ENCODE data around the gene GHR.
"Not testable (repeated sequence)": the region's sequence is repeated elsewhere in the genome, so short reads cannot be mapped to it uniquely, and the experiment has no call there.

GHR gene

GRCh38 chr5:42648915-42649314 lies 225.7 kb downstream of the GHR start:
- no peak for DNase-seq (ENCODE audit: low read depth)
- H3K4me3 ChIP-seq (ENCODE audit: low read depth, low read length), result no peak overlapping the region
- no peak for TF ChIP-seq MAX (IDR thresholded peaks at IDR 0.05; ENCODE audit: low read depth, low read length)
- no peak for TF ChIP-seq CTCF (IDR thresholded peaks at IDR 0.05; ENCODE audit: low read depth, low read length)
- no peak for TF ChIP-seq MYC (IDR thresholded peaks at IDR 0.05; ENCODE audit: low read depth, low read length)
- TF ChIP-seq POLR2A (IDR thresholded peaks at IDR 0.05; ENCODE audit: extremely low read depth, insufficient read length), result no peak

GRCh38 chr5:42650084-42650483 lies 226.8 kb downstream of the GHR start:
- no peak for TF ChIP-seq CTCF (IDR thresholded peaks at IDR 0.05; ENCODE audit: low read depth, low read length)
- no peak for TF ChIP-seq POLR2A (IDR thresholded peaks at IDR 0.05; ENCODE audit: extremely low read depth, insufficient read length)
- H3K4me3 ChIP-seq (ENCODE audit: low read depth, low read length), result no peak overlapping the region
- DNase-seq (ENCODE audit: low read depth), result no peak

- no peak for DNase-seq (ENCODE audit: low read depth)
- no peak for TF ChIP-seq CTCF (IDR thresholded peaks at IDR 0.05; ENCODE audit: low read depth, low read length)
- no peak for TF ChIP-seq MAX (IDR thresholded peaks at IDR 0.05; ENCODE audit: low read depth, low read length)
- TF ChIP-seq POLR2A (IDR thresholded peaks at IDR 0.05; ENCODE audit: extremely low read depth, insufficient read length), result no peak
- no peak overlapping the region for H3K4me3 ChIP-seq (ENCODE audit: low read depth, low read length)
Measured at GRCh38 chr5:42653705-42654104, 230.5 kb downstream of the GHR start.

GRCh38 chr5:42654645-42655044 lies 231.4 kb downstream of the GHR start:
- TF ChIP-seq CTCF (IDR thresholded peaks at IDR 0.05; ENCODE audit: low read depth, low read length), result no peak
- TF ChIP-seq MYC (IDR thresholded peaks at IDR 0.05; ENCODE audit: low read depth, low read length), result no peak
- TF ChIP-seq MAX (IDR thresholded peaks at IDR 0.05; ENCODE audit: low read depth, low read length), result no peak
- no peak for TF ChIP-seq POLR2A (IDR thresholded peaks at IDR 0.05; ENCODE audit: extremely low read depth, insufficient read length)
- no peak for DNase-seq (ENCODE audit: low read depth)
- no peak overlapping the region for H3K4me3 ChIP-seq (ENCODE audit: low read depth, low read length)

GRCh38 chr5:42655982-42656650 lies 232.9 kb downstream of the GHR start:
- DNase-seq (ENCODE audit: low read depth), result no peak
- no peak overlapping the region for H3K4me3 ChIP-seq (ENCODE audit: low read depth, low read length)
- no peak for TF ChIP-seq MAX (IDR thresholded peaks at IDR 0.05; ENCODE audit: low read depth, low read length)

- DNase-seq (ENCODE audit: low read depth), result no peak
- H3K4me3 ChIP-seq (ENCODE audit: low read depth, low read length), result no peak overlapping the region
- TF ChIP-seq MAX (IDR thresholded peaks at IDR 0.05; ENCODE audit: low read depth, low read length), result no peak
- no peak for TF ChIP-seq POLR2A (IDR thresholded peaks at IDR 0.05; ENCODE audit: extremely low read depth, insufficient read length)
- no peak for TF ChIP-seq MYC (IDR thresholded peaks at IDR 0.05; ENCODE audit: low read depth, low read length)
- TF ChIP-seq CTCF (IDR thresholded peaks at IDR 0.05; ENCODE audit: low read depth, low read length), result no peak
Measured at GRCh38 chr5:42656651-42657015, 233.4 kb downstream of the GHR start.

GRCh38 chr5:42659869-42660268 lies 236.6 kb downstream of the GHR start:
- H3K4me3 ChIP-seq (ENCODE audit: low read depth, low read length); DNase-seq (ENCODE audit: low read depth): not testable (repeated sequence)

Data from NB4 (cell line).